Astrocyte (in vitro differentiated cells and primary cell): ENCODE data around the gene UGT1A9.

Source experiments
- CTCF ChIP-seq: IDR thresholded peaks from 2 replicates; pipeline ENCODE4 v1.5.1; 2011; ENCODE audit warnings: low read depth, mild to moderate bottlenecking, inconsistent platforms, low read length, moderate library complexity; ENCODE audit not compliant: insufficient read depth
- EZH2 ChIP-seq: IDR thresholded peaks from 2 replicates; pipeline ENCODE4 v1.6.1; 2012; ENCODE audit warnings: mild to moderate bottlenecking, low read length, inconsistent platforms; ENCODE audit not compliant: insufficient read depth

- TF ChIP-seq CTCF (no peak), EZH2 (no peak)
Measured at GRCh38 chr2:233689031-233689430, 17.3 kb downstream of the UGT1A9 start.
